SU-DHL-6 (cell line): ENCODE data around the gene TMEM97.

Source experiments
- H2AFZ ChIP-seq: fragments of 200-600 bp; sonication (generic); 2 replicates; pipeline ENCODE4 v1.6.1; 2014; ENCODE audit warnings: low read depth, mild to moderate bottlenecking, moderate library complexity, mixed read lengths, antibody characterized with exemption, low read length; ENCODE audit not compliant: severe bottlenecking
- H3F3A ChIP-seq: fragments of 200-600 bp; shearing (Covaris generic); 2 replicates; pipeline ENCODE4 v1.6.0; 2016; ENCODE audit warnings: antibody characterized with exemption, mild to moderate bottlenecking; ENCODE audit not compliant: insufficient read depth
- H3K27ac ChIP-seq: fragments of 200-600 bp; sonication (generic); 2 replicates; pipeline ENCODE4 v1.5.1; 2016; ENCODE audit warnings: low read depth, mild to moderate bottlenecking, low read length, moderate library complexity, mixed read lengths
- H3K27me3 ChIP-seq: fragments of 200-600 bp; sonication (generic), shearing (Covaris generic); 2 replicates; pipeline ENCODE4 v1.6.0; 2014; ENCODE audit warnings: mild to moderate bottlenecking, low read length
- H3K36me3 ChIP-seq: fragments of 200-600 bp; sonication (generic); 2 replicates; pipeline ENCODE4 v1.6.1; 2014; ENCODE audit warnings: mild to moderate bottlenecking, low read length, mixed read lengths
- H3K4me2 ChIP-seq: fragments of 300-600, 200-600 bp; shearing (Covaris generic), sonication (generic); 2 replicates; pipeline ENCODE4 v1.6.0; 2014; ENCODE audit warnings: low read length, low read depth, mild to moderate bottlenecking; ENCODE audit not compliant: poor library complexity, severe bottlenecking
- H3K4me3 ChIP-seq: fragments of 200-600 bp; sonication (generic); 2 replicates; pipeline ENCODE4 v1.5.1; 2014; ENCODE audit warnings: antibody characterized with exemption, low read length, mild to moderate bottlenecking, mixed read lengths; ENCODE audit not compliant: insufficient read depth, poor library complexity, severe bottlenecking
- H3K79me2 ChIP-seq: fragments of 200-600 bp; sonication (generic); 2 replicates; pipeline ENCODE4 v1.6.1; 2014; ENCODE audit warnings: mild to moderate bottlenecking, low read length, moderate library complexity; ENCODE audit not compliant: insufficient read depth
- H3K9ac ChIP-seq: fragments of 200-600 bp; sonication (generic); 2 replicates; pipeline ENCODE4 v1.7.0; 2014; ENCODE audit warnings: mild to moderate bottlenecking, low read length
- H3K9me2 ChIP-seq: fragments of 200-600 bp; sonication (generic); replicated peaks from 2 replicates; pipeline ENCODE4 v1.6.1; 2014; ENCODE audit warnings: low read length; ENCODE audit not compliant: insufficient read depth
- H3K9me3 ChIP-seq: fragments of 200-600 bp; sonication (generic); 2 replicates; pipeline ENCODE4 v1.6.1; 2014; ENCODE audit warnings: low read length, mixed read lengths; ENCODE audit not compliant: insufficient read depth
- H4K20me1 ChIP-seq: fragments of 200-600 bp; sonication (generic); 2 replicates; pipeline ENCODE4 v1.6.1; 2014; ENCODE audit warnings: low read depth, mild to moderate bottlenecking, antibody characterized with exemption, low read length, moderate library complexity, mixed read lengths
- EZH2phosphoT487 ChIP-seq: fragments of 200-600 bp; sonication (generic), shearing (Covaris generic); conservative IDR thresholded peaks from 2 replicates; pipeline ENCODE4 v1.6.1; 2018; ENCODE audit warnings: mild to moderate bottlenecking, antibody characterized with exemption, low read length, moderate library complexity, mixed read lengths
- TF ChIP-seq, protein P1 (sequence below): fragments of 200-600 bp; sonication (generic); IDR thresholded peaks from one replicate; pipeline ENCODE4 v1.5.1; 2017; ENCODE audit warnings: antibody characterized with exemption, mild to moderate bottlenecking, low read length, moderate library complexity; ENCODE audit not compliant: insufficient read depth, poor library complexity, severe bottlenecking

Gene TMEM97

DNA sequence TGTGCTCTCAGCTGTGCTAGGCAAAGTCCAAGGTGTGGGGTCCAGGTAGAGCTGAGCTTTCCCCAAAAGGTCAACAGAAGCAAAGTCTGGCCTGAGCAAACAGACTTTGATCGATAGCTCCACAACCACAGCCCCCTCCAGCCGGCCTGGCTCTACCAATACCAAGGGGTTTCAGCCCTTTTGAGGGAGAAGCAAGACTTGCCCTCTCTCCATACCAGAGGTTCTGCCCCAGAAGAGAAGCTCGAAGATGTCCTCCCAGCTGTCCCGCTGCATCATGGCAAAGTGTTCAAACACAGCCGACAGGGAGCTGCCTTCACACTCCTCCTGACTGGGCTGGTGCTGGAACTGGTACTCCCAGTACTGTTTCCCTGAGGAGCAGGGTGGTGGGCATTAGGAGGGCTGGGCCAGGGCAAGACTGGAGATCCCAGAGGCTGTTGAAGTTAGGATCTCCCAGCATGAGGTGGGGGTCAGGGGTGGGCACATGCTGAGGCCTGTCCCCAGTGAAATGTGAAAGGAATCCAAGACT lies 49.4 kb downstream of the TMEM97 start:
- H3K79me2 ChIP-seq: no peaks in the 10 kb centered on the region
- no peaks in the 10 kb centered on the region for H3K9me3 ChIP-seq
- no peak overlapping the region for H3K9ac ChIP-seq
- no peak for TF ChIP-seq EZH2phosphoT487
- TF ChIP-seq, protein P1, sequence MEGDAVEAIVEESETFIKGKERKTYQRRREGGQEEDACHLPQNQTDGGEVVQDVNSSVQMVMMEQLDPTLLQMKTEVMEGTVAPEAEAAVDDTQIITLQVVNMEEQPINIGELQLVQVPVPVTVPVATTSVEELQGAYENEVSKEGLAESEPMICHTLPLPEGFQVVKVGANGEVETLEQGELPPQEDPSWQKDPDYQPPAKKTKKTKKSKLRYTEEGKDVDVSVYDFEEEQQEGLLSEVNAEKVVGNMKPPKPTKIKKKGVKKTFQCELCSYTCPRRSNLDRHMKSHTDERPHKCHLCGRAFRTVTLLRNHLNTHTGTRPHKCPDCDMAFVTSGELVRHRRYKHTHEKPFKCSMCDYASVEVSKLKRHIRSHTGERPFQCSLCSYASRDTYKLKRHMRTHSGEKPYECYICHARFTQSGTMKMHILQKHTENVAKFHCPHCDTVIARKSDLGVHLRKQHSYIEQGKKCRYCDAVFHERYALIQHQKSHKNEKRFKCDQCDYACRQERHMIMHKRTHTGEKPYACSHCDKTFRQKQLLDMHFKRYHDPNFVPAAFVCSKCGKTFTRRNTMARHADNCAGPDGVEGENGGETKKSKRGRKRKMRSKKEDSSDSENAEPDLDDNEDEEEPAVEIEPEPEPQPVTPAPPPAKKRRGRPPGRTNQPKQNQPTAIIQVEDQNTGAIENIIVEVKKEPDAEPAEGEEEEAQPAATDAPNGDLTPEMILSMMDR: no peak
- no peak overlapping the region for H3K4me2 ChIP-seq
- no peak overlapping the region for H3K4me3 ChIP-seq
- H3K9me2 ChIP-seq: no peaks in the 10 kb centered on the region
- H4K20me1 ChIP-seq: no peaks in the 10 kb centered on the region
- H3F3A ChIP-seq: peaks cover 14% of the 10 kb centered on the region
- no peak overlapping the region for H3K27ac ChIP-seq
- H3K36me3 ChIP-seq: no peaks in the 10 kb centered on the region
- H2AFZ ChIP-seq: no peak overlapping the region
- H3K27me3 ChIP-seq: no peaks in the 10 kb centered on the region

- no peak overlapping the region for H3K27ac ChIP-seq
- H3K4me2 ChIP-seq: no peak overlapping the region
- no peak overlapping the region for H3K4me3 ChIP-seq
- no peaks in the 10 kb centered on the region for H3K27me3 ChIP-seq
- H3K36me3 ChIP-seq: no peaks in the 10 kb centered on the region
- no peaks in the 10 kb centered on the region for H3K9me3 ChIP-seq
- no peak for TF ChIP-seq EZH2phosphoT487
- no peak overlapping the region for H3K9ac ChIP-seq
- no peaks in the 10 kb centered on the region for H3K79me2 ChIP-seq
- no peak overlapping the region for H2AFZ ChIP-seq
- H3F3A ChIP-seq: peaks cover 14% of the 10 kb centered on the region
- no peaks in the 10 kb centered on the region for H3K9me2 ChIP-seq
- no peaks in the 10 kb centered on the region for H4K20me1 ChIP-seq
These were observed 50.1 kb downstream of the TMEM97 start for GRCh38 chr17:28368915-28369683.

- no peaks in the 10 kb centered on the region for H3K36me3 ChIP-seq
- peaks cover 14% of the 10 kb centered on the region for H3F3A ChIP-seq
- H3K4me3 ChIP-seq: no peak overlapping the region
- no peak overlapping the region for H3K4me2 ChIP-seq
- no peak overlapping the region for H3K9ac ChIP-seq
- no peaks in the 10 kb centered on the region for H3K27me3 ChIP-seq
- no peak overlapping the region for H3K27ac ChIP-seq
- no peaks in the 10 kb centered on the region for H3K79me2 ChIP-seq
- no peak overlapping the region for H2AFZ ChIP-seq
- H4K20me1 ChIP-seq: no peaks in the 10 kb centered on the region
- TF ChIP-seq EZH2phosphoT487: no peak
- TF ChIP-seq, protein P1: no peak
- H3K9me2 ChIP-seq: no peaks in the 10 kb centered on the region
- no peaks in the 10 kb centered on the region for H3K9me3 ChIP-seq
These were observed 50.7 kb downstream of the TMEM97 start for GRCh38 chr17:28369684-28370034.

GRCh38 chr17:28370035-28370743 lies 51.2 kb downstream of the TMEM97 start, which contains the start of gene VTN:
Gene VTN, minus strand, starts transcription at chr17:28370307. Its CDS starts 104 bp downstream, at chr17:28370203.
- peak within 1 kb of the TSS; percentile 67; the same call in 1 of the 2 replicates for H3K9ac ChIP-seq
- H2AFZ ChIP-seq: peak within 1 kb of the TSS; percentile 99
- H3K4me3 ChIP-seq: peak within 1 kb of the TSS; percentile 72
- peaks cover 14% of the 10 kb centered on the region for H3F3A ChIP-seq
- peak within 1 kb of the TSS; percentile 100 for H3K4me2 ChIP-seq
- no peaks in the 10 kb centered on the region for H3K27me3 ChIP-seq
- H3K27ac ChIP-seq: peak within 1 kb of the TSS; percentile 27
- H3K9me3 ChIP-seq: no peaks in the 10 kb centered on the region
- TF ChIP-seq EZH2phosphoT487: no peak
- TF ChIP-seq, protein P1: no peak
- no peaks in the 10 kb centered on the region for H3K9me2 ChIP-seq
- no peaks in the 10 kb centered on the region for H3K36me3 ChIP-seq
- H4K20me1 ChIP-seq: no peaks in the 10 kb centered on the region
- no peaks in the 10 kb centered on the region for H3K79me2 ChIP-seq
